GM12878 (cell line): ENCODE measurements around the gene ASPHD1.

ENCODE experiments used
- EP300 ChIP-seq, 2 experiments: fragments of 150-350 bp in 1 of 2; IDR thresholded peaks; 2 replicates each; pipeline ENCODE4 v1.6.1; 2011 to 2012; ENCODE audit warnings: low read depth in 2 of 2, low read length in 2 of 2, borderline replicate concordance in 1 of 2, improper control_type of control experiment in 1 of 2, inconsistent platforms in 1 of 2; ENCODE audit not compliant: control insufficient read depth in 1 of 2
- FOS ChIP-seq: IDR thresholded peaks from 3 replicates; pipeline ENCODE4 v1.6.1; 2011; ENCODE audit warnings: borderline replicate concordance; ENCODE audit not compliant: insufficient read length; ENCODE audit errors: extremely low read depth
- SUPT20H ChIP-seq: IDR thresholded peaks from 2 replicates; pipeline ENCODE4 v1.6.1; 2011; ENCODE audit warnings: low read depth, mild to moderate bottlenecking, low read length, moderate library complexity, borderline replicate concordance; ENCODE audit not compliant: control insufficient read depth
- ZBED1 ChIP-seq: IDR thresholded peaks from 2 replicates; pipeline ENCODE4 v1.6.1; 2016; ENCODE audit warnings: borderline replicate concordance
- ZNF217 ChIP-seq: fragments of 450-650 bp; IDR thresholded peaks from 2 replicates; pipeline ENCODE4 v1.6.1; 2017; ENCODE audit warnings: antibody characterized with exemption, mild to moderate bottlenecking
- TF ChIP-seq, protein P1 (sequence below): IDR thresholded peaks from 2 replicates; pipeline ENCODE4 v1.6.1; 2012; ENCODE audit warnings: low read depth, low read length, improper control_type of control experiment
- TF ChIP-seq, protein P2 (sequence below), 3 experiments: IDR thresholded peaks in 2 of 3; conservative IDR thresholded peaks in 1 of 3; 2 replicates each; pipeline ENCODE4 v1.5.1; 2011; ENCODE audit warnings: low read depth in 3 of 3, low read length in 3 of 3, mild to moderate bottlenecking in 3 of 3, control low read depth in 2 of 3, moderate library complexity in 2 of 3, inconsistent platforms in 1 of 3, mixed read lengths in 1 of 3; ENCODE audit not compliant: control insufficient read depth in 2 of 3, insufficient read depth in 1 of 3; ENCODE audit errors: extremely low read depth in 1 of 3
- TF ChIP-seq, protein P3 (sequence below): fragments of 450-650 bp; IDR thresholded peaks from 2 replicates; pipeline ENCODE4 v1.6.1; 2014; ENCODE audit warnings: mild to moderate bottlenecking

DNA sequence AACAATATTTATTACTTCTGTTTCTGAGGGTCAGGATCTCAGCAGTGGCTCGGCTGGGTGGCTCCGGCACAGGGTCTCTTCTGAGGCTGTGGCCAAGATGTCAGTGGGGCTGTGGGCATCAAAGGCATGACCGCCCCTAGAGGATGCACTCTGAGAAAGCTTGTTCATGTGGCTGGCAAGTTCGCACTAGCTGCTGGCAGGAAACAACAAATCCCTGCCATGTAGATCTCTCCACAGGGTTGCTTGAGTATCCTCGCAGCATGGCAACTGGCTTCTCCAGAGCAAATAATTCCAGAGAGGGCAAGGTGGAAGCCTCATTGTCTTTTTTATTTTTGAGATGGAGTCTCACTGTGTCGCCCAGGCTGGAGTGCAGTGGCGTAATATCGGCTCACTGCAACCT is 13.2 kb downstream of the ASPHD1 start:
- no peak for TF ChIP-seq FOS
- TF ChIP-seq, protein P1, sequence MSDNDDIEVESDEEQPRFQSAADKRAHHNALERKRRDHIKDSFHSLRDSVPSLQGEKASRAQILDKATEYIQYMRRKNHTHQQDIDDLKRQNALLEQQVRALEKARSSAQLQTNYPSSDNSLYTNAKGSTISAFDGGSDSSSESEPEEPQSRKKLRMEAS = no peak
- TF ChIP-seq, protein P2, sequence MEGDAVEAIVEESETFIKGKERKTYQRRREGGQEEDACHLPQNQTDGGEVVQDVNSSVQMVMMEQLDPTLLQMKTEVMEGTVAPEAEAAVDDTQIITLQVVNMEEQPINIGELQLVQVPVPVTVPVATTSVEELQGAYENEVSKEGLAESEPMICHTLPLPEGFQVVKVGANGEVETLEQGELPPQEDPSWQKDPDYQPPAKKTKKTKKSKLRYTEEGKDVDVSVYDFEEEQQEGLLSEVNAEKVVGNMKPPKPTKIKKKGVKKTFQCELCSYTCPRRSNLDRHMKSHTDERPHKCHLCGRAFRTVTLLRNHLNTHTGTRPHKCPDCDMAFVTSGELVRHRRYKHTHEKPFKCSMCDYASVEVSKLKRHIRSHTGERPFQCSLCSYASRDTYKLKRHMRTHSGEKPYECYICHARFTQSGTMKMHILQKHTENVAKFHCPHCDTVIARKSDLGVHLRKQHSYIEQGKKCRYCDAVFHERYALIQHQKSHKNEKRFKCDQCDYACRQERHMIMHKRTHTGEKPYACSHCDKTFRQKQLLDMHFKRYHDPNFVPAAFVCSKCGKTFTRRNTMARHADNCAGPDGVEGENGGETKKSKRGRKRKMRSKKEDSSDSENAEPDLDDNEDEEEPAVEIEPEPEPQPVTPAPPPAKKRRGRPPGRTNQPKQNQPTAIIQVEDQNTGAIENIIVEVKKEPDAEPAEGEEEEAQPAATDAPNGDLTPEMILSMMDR (IDR thresholded peaks at IDR 0.05 in 2 of 3, conservative IDR thresholded peaks at IDR 0.05 in 1 of 3; ENCODE audit: control insufficient read depth in 2 of 3, extremely low read depth in 1 of 3, insufficient read depth in 1 of 3, low read depth in 3 of 3, low read length in 3 of 3) = no peak
- TF ChIP-seq SUPT20H = no peak
- TF ChIP-seq, protein P3, sequence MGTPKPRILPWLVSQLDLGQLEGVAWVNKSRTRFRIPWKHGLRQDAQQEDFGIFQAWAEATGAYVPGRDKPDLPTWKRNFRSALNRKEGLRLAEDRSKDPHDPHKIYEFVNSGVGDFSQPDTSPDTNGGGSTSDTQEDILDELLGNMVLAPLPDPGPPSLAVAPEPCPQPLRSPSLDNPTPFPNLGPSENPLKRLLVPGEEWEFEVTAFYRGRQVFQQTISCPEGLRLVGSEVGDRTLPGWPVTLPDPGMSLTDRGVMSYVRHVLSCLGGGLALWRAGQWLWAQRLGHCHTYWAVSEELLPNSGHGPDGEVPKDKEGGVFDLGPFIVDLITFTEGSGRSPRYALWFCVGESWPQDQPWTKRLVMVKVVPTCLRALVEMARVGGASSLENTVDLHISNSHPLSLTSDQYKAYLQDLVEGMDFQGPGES = no peak
- TF ChIP-seq EP300 (IDR thresholded peaks at IDR 0.05; ENCODE audit: borderline replicate concordance in 1 of 2, control insufficient read depth in 1 of 2, low read depth in 2 of 2, low read length in 2 of 2) = no peak
- TF ChIP-seq ZBED1 = no peak
- no peak for TF ChIP-seq ZNF217
